H1 (cell line): Measurements from ENCODE around the gene GID4. TPM values are rescaled to one million over a fixed set of nuclear protein-coding genes. Genes with fewer than 3 reads are reported as not detected.

Experiments used
- CTCF ChIA-PET: fragments of 300-600 bp; sonication (Branson Sonifier 250); formaldehyde crosslinking; loops from one replicate; lab custom pipeline; 2021; ENCODE audit not compliant: partially characterized antibody; lab: Charles Lee
- POLR2A ChIA-PET: fragments of 300-600 bp; sonication (Branson Sonifier 250); formaldehyde crosslinking; loops from one replicate; lab custom pipeline; 2021; ENCODE audit warnings: inconsistent platforms; ENCODE audit not compliant: partially characterized antibody; lab: Charles Lee
- DNase-seq, 2 experiments: peaks; one replicate each; pipeline versions ENCODE4 v3.0.0 to v3.0.0-alpha.2; 2010 to 2022; ENCODE audit warnings: low spot score in 2 of 2, low read depth in 1 of 2, mixed read lengths in 1 of 2
- FAIRE-seq: peaks from 2 replicates; lab custom pipeline; 2011; peaks lifted over from hg19 to GRCh38; lab: Jason Lieb, UNC
- H2AFZ ChIP-seq: 2 replicates; pipeline ENCODE4 v1.8.1; 2012; ENCODE audit warnings: low read length, inconsistent platforms
- H2AK5ac ChIP-seq: 2 replicates; pipeline ENCODE4 v1.6.1; 2013; ENCODE audit warnings: low read depth, low read length
- H2BK120ac ChIP-seq: replicated peaks from 2 replicates; pipeline ENCODE3; 2013; ENCODE audit warnings: low read depth, low read length, inconsistent platforms
- H2BK12ac ChIP-seq: 2 replicates; pipeline ENCODE4 v1.6.1; 2013; ENCODE audit warnings: low read depth, low read length
- H2BK15ac ChIP-seq: 2 replicates; pipeline ENCODE4 v1.6.1; 2013; ENCODE audit warnings: low read length
- H2BK20ac ChIP-seq: 2 replicates; pipeline ENCODE4 v1.6.1; 2013; ENCODE audit warnings: low read length
- H2BK5ac ChIP-seq: 2 replicates; pipeline ENCODE4 v1.6.1; 2013; ENCODE audit warnings: low read depth, low read length
- H3K14ac ChIP-seq: 2 replicates; pipeline ENCODE4 v1.6.1; 2013; ENCODE audit warnings: inconsistent platforms; ENCODE audit not compliant: insufficient read length
- H3K18ac ChIP-seq: 2 replicates; pipeline ENCODE4 v1.6.1; 2013; ENCODE audit warnings: low read length; ENCODE audit errors: extremely low read depth
- H3K23ac ChIP-seq: 2 replicates; pipeline ENCODE4 v1.6.1; 2013; ENCODE audit warnings: inconsistent platforms; ENCODE audit not compliant: insufficient read length
- H3K23me2 ChIP-seq: 2 replicates; pipeline ENCODE4 v1.6.1; 2013; ENCODE audit warnings: low read depth, low read length
- H3K27ac ChIP-seq: 2 replicates; pipeline ENCODE4 v1.6.1; 2011; ENCODE audit warnings: low read depth, low read length, inconsistent platforms
- H3K27me3 ChIP-seq, 4 experiments: replicated peaks in 1 of 4; 1 replicate in 1 of 4; 2 replicates in 3 of 4; pipeline versions ENCODE4 v1.6.1 to v1.8.1; 2011 to 2013; ENCODE audit warnings: low read length in 3 of 4, mild to moderate bottlenecking in 3 of 4, inconsistent platforms in 2 of 4, mixed read lengths in 2 of 4, moderate library complexity in 1 of 4; ENCODE audit not compliant: control insufficient read depth in 3 of 4, insufficient read depth in 3 of 4; ENCODE audit errors: extremely low read depth in 1 of 4
- H3K36me3 ChIP-seq, 4 experiments: 2 replicates each; pipeline versions ENCODE4 v1.6.1 to v1.8.1; 2011 to 2013; ENCODE audit warnings: mild to moderate bottlenecking in 4 of 4, low read length in 3 of 4, moderate library complexity in 2 of 4, control low read depth in 1 of 4, inconsistent platforms in 1 of 4; ENCODE audit not compliant: insufficient read depth in 4 of 4, control insufficient read depth in 2 of 4
- H3K4ac ChIP-seq: replicated peaks from 2 replicates; pipeline ENCODE3; 2013; ENCODE audit warnings: low read length, low read depth, mixed read lengths, inconsistent platforms; ENCODE audit not compliant: insufficient read length
- H3K4me1 ChIP-seq, 4 experiments: replicated peaks in 1 of 4; 1 replicate in 1 of 4; 2 replicates in 3 of 4; pipeline versions ENCODE4 v1.6.1 to v1.8.1; 2011 to 2013; ENCODE audit warnings: low read length in 3 of 4, inconsistent platforms in 2 of 4, mixed read lengths in 1 of 4; ENCODE audit not compliant: insufficient read depth in 4 of 4, control insufficient read depth in 3 of 4
- H3K4me2 ChIP-seq, 2 experiments: 2 replicates each; pipeline versions ENCODE4 v1.6.1 to v1.8.1; 2011 to 2013; ENCODE audit warnings: low read depth in 2 of 2, low read length in 2 of 2, control low read depth in 1 of 2, inconsistent platforms in 1 of 2, mild to moderate bottlenecking in 1 of 2; ENCODE audit not compliant: insufficient read depth in 1 of 2
- H3K4me3 ChIP-seq, 4 experiments: fragments of 200-600, 300-600 bp in 1 of 4; sonication (generic), shearing (Covaris generic), sonication (Bioruptor Twin) in 1 of 4; 2 replicates each; pipeline versions ENCODE4 v1.5.1 to v1.8.1; 2011 to 2016; ENCODE audit warnings: low read length in 4 of 4, low read depth in 3 of 4, control low read depth in 2 of 4, inconsistent platforms in 2 of 4, mild to moderate bottlenecking in 2 of 4, mixed read lengths in 1 of 4, moderate library complexity in 1 of 4; ENCODE audit not compliant: insufficient read depth in 2 of 4; ENCODE audit errors: extremely low read depth in 1 of 4
- H3K56ac ChIP-seq: replicated peaks from 2 replicates; pipeline ENCODE3; 2013; ENCODE audit warnings: low read depth, mild to moderate bottlenecking, mixed read lengths, low read length, inconsistent platforms; ENCODE audit not compliant: insufficient read length
- H3K79me1 ChIP-seq: 2 replicates; pipeline ENCODE4 v1.6.1; 2013; ENCODE audit warnings: low read depth, low read length, control low read depth
- H3K79me2 ChIP-seq, 2 experiments: 2 replicates each; pipeline versions ENCODE4 v1.6.1 to v1.8.1; 2012 to 2013; ENCODE audit warnings: low read length in 2 of 2, mild to moderate bottlenecking in 2 of 2, inconsistent platforms in 1 of 2; ENCODE audit not compliant: insufficient read depth in 2 of 2, control insufficient read depth in 1 of 2
- H3K9ac ChIP-seq, 4 experiments: replicated peaks in 1 of 4; 1 replicate in 1 of 4; 2 replicates in 3 of 4; pipeline versions ENCODE4 v1.6.1 to v1.8.1; 2011 to 2013; ENCODE audit warnings: low read depth in 3 of 4, low read length in 3 of 4, control low read depth in 2 of 4, mild to moderate bottlenecking in 2 of 4, moderate library complexity in 2 of 4, inconsistent platforms in 1 of 4; ENCODE audit errors: extremely low read depth in 1 of 4
- H3K9me3 ChIP-seq, 2 experiments: 2 replicates each; pipeline versions ENCODE4 v1.6.1 to v1.8.1; 2012 to 2013; ENCODE audit warnings: mild to moderate bottlenecking in 2 of 2, moderate library complexity in 2 of 2, control low read depth in 1 of 2, inconsistent platforms in 1 of 2, low read depth in 1 of 2, low read length in 1 of 2, mixed read lengths in 1 of 2; ENCODE audit not compliant: insufficient read depth in 2 of 2
- H4K20me1 ChIP-seq, 2 experiments: replicated peaks in 1 of 2; 2 replicates each; pipeline versions ENCODE3 to v1.8.1; 2011 to 2013; ENCODE audit warnings: inconsistent platforms in 2 of 2, low read length in 2 of 2, mild to moderate bottlenecking in 1 of 2; ENCODE audit not compliant: insufficient read depth in 2 of 2, control insufficient read depth in 1 of 2
- H4K5ac ChIP-seq: 2 replicates; pipeline ENCODE4 v1.6.1; 2013; ENCODE audit warnings: low read length, low read depth, mixed read lengths, inconsistent platforms; ENCODE audit not compliant: insufficient read length
- H4K8ac ChIP-seq: 2 replicates; pipeline ENCODE4 v1.8.0; 2013; ENCODE audit warnings: mild to moderate bottlenecking, moderate library complexity, low read length, inconsistent platforms; ENCODE audit not compliant: insufficient read depth; ENCODE audit errors: extremely low read depth
- H4K91ac ChIP-seq: replicated peaks from 2 replicates; pipeline ENCODE3; 2013; ENCODE audit warnings: low read length, mixed read lengths, inconsistent platforms; ENCODE audit not compliant: insufficient read length
- BCL11A ChIP-seq, 2 experiments: IDR thresholded peaks; one replicate each; pipeline ENCODE4 v1.6.1; 2011; ENCODE audit warnings: low read depth in 2 of 2, low read length in 2 of 2, mild to moderate bottlenecking in 2 of 2
- CHD2 ChIP-seq: IDR thresholded peaks from 2 replicates; pipeline ENCODE4 v1.6.1; 2012; ENCODE audit warnings: low read length, improper control_type of control experiment
- JUN ChIP-seq: IDR thresholded peaks from 2 replicates; pipeline ENCODE4 v1.6.1; 2011; ENCODE audit warnings: low read depth, mild to moderate bottlenecking, improper control_type of control experiment, low read length
- JUND ChIP-seq: IDR thresholded peaks from 2 replicates; pipeline ENCODE4 v1.6.1; 2011; ENCODE audit warnings: mild to moderate bottlenecking, improper control_type of control experiment, low read length
- MAFK ChIP-seq: IDR thresholded peaks from 2 replicates; pipeline ENCODE4 v1.6.1; 2012; ENCODE audit warnings: low read depth, mild to moderate bottlenecking, improper control_type of control experiment, low read length
- RAD21 ChIP-seq, 2 experiments: IDR thresholded peaks in 1 of 2; conservative IDR thresholded peaks in 1 of 2; 2 replicates each; pipeline ENCODE4 v1.6.1; 2011; ENCODE audit warnings: low read depth in 2 of 2, low read length in 2 of 2, improper control_type of control experiment in 1 of 2, inconsistent platforms in 1 of 2, mild to moderate bottlenecking in 1 of 2, moderate library complexity in 1 of 2
- RBBP5 ChIP-seq: IDR thresholded peaks from 2 replicates; pipeline ENCODE4 v1.7.1; 2012; ENCODE audit warnings: low read depth, mild to moderate bottlenecking, inconsistent platforms, low read length, moderate library complexity, borderline replicate concordance
- RFX5 ChIP-seq: IDR thresholded peaks from 2 replicates; pipeline ENCODE4 v1.6.1; 2011; ENCODE audit warnings: low read depth, low read length, improper control_type of control experiment, borderline replicate concordance
- RXRA ChIP-seq: IDR thresholded peaks from 2 replicates; pipeline ENCODE4 v1.6.1; 2011; ENCODE audit warnings: low read depth, mild to moderate bottlenecking, low read length, moderate library complexity; ENCODE audit not compliant: insufficient read depth
- SP1 ChIP-seq: IDR thresholded peaks from 2 replicates; pipeline ENCODE4 v1.6.1; 2011; ENCODE audit warnings: low read depth, low read length
- SP2 ChIP-seq: IDR thresholded peaks from 2 replicates; pipeline ENCODE4 v1.6.1; 2012; ENCODE audit warnings: mild to moderate bottlenecking, low read length, inconsistent platforms
- TAF7 ChIP-seq: optimal IDR thresholded peaks from 2 replicates; pipeline ENCODE3; 2011; ENCODE audit warnings: low read depth, mild to moderate bottlenecking, inconsistent platforms, low read length, moderate library complexity, borderline replicate concordance
- TCF12 ChIP-seq: IDR thresholded peaks from 2 replicates; pipeline ENCODE4 v1.6.1; 2011; ENCODE audit warnings: low read depth, mild to moderate bottlenecking, low read length
- TEAD4 ChIP-seq: IDR thresholded peaks from 2 replicates; pipeline ENCODE4 v1.6.1; 2012; ENCODE audit warnings: low read depth, low read length, inconsistent platforms, mixed read lengths
- ZNF274 ChIP-seq: IDR thresholded peaks from 2 replicates; pipeline ENCODE4 v1.7.0; 2012; ENCODE audit warnings: low read length, borderline replicate concordance; ENCODE audit errors: extremely low read depth
- WGBS, 2 experiments: shearing (Covaris generic) in 1 of 2; methylation state at CpG; one replicate each; pipeline versions ENCODE4 v1.1.6 to v1.1.7; 2013 to 2015; ENCODE audit warnings: low lambda C conversion rate in 2 of 2, mixed read lengths in 2 of 2, inconsistent platforms in 1 of 2, low coverage in 1 of 2, missing lambda C conversion rate in 1 of 2; ENCODE audit not compliant: insufficient replicate concordance in 2 of 2, insufficient coverage in 1 of 2, insufficient read length in 1 of 2; ENCODE audit errors: extremely low coverage in 1 of 2, missing lambda C conversion rate in 1 of 2; 5-methylcytosine and 5-hydroxymethylcytosine counted together
- polyA plus RNA-seq, 7 experiments: library from polyadenylated mRNA; depleted of rRNA in 3 of 7; stranded (reverse) in 5 of 7; unstranded in 2 of 7; fragments of >200 nt in 5 of 7; fragments of 200-250 nt in 2 of 7; gene quantifications; 1 replicate in 5 of 7; 2 replicates in 1 of 7; 4 replicates in 1 of 7; pipeline versions ENCODE4 v1.2.1 to v1.2.3, GENCODE V29; 2011 to 2013; ENCODE audit warnings: missing spikeins in 2 of 7, mixed read lengths in 2 of 7
- total RNA-seq: library from RNA; stranded (reverse); fragmentation: NEBNext Ultra II Directional; extraction: Animal tissue kit (Norgen Biotek cat#: 25700); gene quantifications from 2 replicates; pipeline ENCODE4 v1.2.1, GENCODE V29; 2021

GID4 gene
- total and polyA plus RNA-seq, 2 of the 8 experiments (the other 6 are each of a cell fraction or from before 2014, with no cell fraction given) = 5.6 to 15.0 TPM

DNA sequence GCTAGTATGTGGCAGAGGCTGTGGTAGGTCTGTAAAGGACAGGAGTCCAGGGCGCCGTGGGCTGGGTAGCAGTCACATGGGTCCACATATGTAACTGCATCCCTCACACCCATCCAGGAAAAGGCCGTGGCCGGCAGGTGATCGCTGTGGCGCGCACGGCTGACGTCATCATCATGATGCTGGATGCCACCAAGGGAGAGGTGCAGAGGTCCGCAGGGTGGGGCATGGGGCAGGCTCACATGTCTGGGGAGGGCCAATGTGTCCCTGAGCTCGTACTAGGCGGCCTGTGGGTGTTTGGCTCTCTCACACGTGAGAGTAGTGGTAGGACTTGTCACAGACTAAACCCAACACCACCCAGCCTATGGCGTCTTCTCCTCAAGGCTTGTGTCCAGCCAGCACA lies 60.3 kb downstream of the GID4 start:
- peaks cover 6 to 9% of the 10 kb centered on the region in 2 experiments for H4K20me1 ChIP-seq
- H3K9ac ChIP-seq = no peak overlapping the region
- CTCF ChIA-PET = interaction anchor here (1.3 to 1.8 kb wide), 2 partner anchors 30 to 42 kb away, joined by 3 to 6 read pairs; no protein-coding TSS in a partner anchor
- no peak overlapping the region for H3K23ac ChIP-seq
- no peaks in the 10 kb centered on the region for H3K79me2 ChIP-seq
- H3K4ac ChIP-seq = no peak overlapping the region
- H2BK12ac ChIP-seq = no peak overlapping the region
- no peaks in the 10 kb centered on the region for H3K9me3 ChIP-seq
- no peaks in the 10 kb centered on the region for H3K23me2 ChIP-seq
- no peak overlapping the region for H4K91ac ChIP-seq
- H2BK5ac ChIP-seq = no peak overlapping the region
- no peaks in the 10 kb centered on the region for H3K4me1 ChIP-seq
- WGBS, 2 experiments = 94% methylated on average over 14 of the region's 14 CpGs; no CpG with 5 or more reads in 1 of the 2 experiments
- H2AFZ ChIP-seq = no peak overlapping the region
- H3K36me3 ChIP-seq = peaks cover 10 to 50% (median 36%) of the 10 kb centered on the region in 4 experiments; a peak in 7 of 8 replicates
- H3K79me1 ChIP-seq = no peaks in the 10 kb centered on the region
- no peak overlapping the region for H3K18ac ChIP-seq
- H3K4me2 ChIP-seq = no peak overlapping the region
- H3K56ac ChIP-seq = no peak overlapping the region
- no peak overlapping the region for H2BK15ac ChIP-seq
- no peak overlapping the region for H2BK20ac ChIP-seq
- FAIRE-seq = no peak
- DNase-seq = no peak
- no peaks in the 10 kb centered on the region for H3K27me3 ChIP-seq
- no peak overlapping the region for H3K4me3 ChIP-seq
- H3K27ac ChIP-seq = no peak overlapping the region
- H2BK120ac ChIP-seq = no peak overlapping the region
- no peak overlapping the region for H4K5ac ChIP-seq
- no peak overlapping the region for H3K14ac ChIP-seq
- H2AK5ac ChIP-seq = no peak overlapping the region
- POLR2A ChIA-PET = interaction anchor here (1.3 to 3.7 kb wide), 4 partner anchors 8 to 18 kb away, joined by 3 to 34 read pairs (median 4); partner anchors contain the start of gene MYO15A
- no peak overlapping the region for H4K8ac ChIP-seq
- TF ChIP-seq SP1 = no peak
- no peak for TF ChIP-seq JUN
- TF ChIP-seq SP2 = no peak
- no peak for TF ChIP-seq RXRA
- TF ChIP-seq MAFK = no peak
- TF ChIP-seq RFX5 = no peak
- TF ChIP-seq TCF12 = no peak
- no peak for TF ChIP-seq CHD2
- TF ChIP-seq BCL11A (IDR thresholded peaks at IDR 0.05; ENCODE audit: low read depth in 2 of 2, low read length in 2 of 2) = no peak
- TF ChIP-seq ZNF274 = no peak
- no peak for TF ChIP-seq TAF7
- TF ChIP-seq RAD21 (IDR thresholded peaks at IDR 0.05 in 1 of 2, conservative IDR thresholded peaks at IDR 0.05 in 1 of 2; ENCODE audit: low read depth in 2 of 2, low read length in 2 of 2) = no peak
- TF ChIP-seq RBBP5 = no peak
- TF ChIP-seq TEAD4 = no peak
- TF ChIP-seq JUND = no peak
